SU-DHL-6 (cell line): ENCODE results near the gene RACGAP1.

Source experiments
- CTCF ChIP-seq: fragments of 200-600 bp; sonication (generic); IDR thresholded peaks from one replicate; pipeline ENCODE4 v1.5.1; 2017; ENCODE audit warnings: antibody characterized with exemption, mild to moderate bottlenecking, low read length, moderate library complexity; ENCODE audit not compliant: insufficient read depth, poor library complexity, severe bottlenecking
- EZH2phosphoT487 ChIP-seq: fragments of 200-600 bp; sonication (generic), shearing (Covaris generic); conservative IDR thresholded peaks from 2 replicates; pipeline ENCODE4 v1.6.1; 2018; ENCODE audit warnings: mild to moderate bottlenecking, antibody characterized with exemption, low read length, moderate library complexity, mixed read lengths

DNA sequence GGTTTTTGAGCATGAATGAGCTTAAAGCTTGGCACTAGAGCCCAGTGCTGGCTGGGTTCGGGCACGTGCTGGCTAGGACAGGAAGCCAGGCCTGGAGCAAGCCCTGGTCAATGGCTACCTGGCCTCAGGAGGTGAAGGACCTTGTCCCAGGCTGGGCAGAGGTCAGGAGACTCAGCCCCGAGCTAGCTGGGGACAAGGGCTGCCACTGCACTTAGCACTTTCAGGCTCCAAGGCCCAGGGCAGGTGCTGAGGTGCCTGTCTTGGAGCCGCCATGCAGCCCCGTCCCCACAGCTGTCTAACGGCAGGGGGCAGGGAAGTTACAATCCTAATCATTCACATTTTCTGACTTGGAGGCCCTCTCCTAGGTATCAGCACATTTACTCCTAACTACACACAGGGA is 56.8 kb downstream of the RACGAP1 start:
- TF ChIP-seq CTCF (no peak), EZH2phosphoT487 (no peak)
